Activated naive CD8-positive, alpha-beta T cell (primary cell): ENCODE measurements around the gene GCA.

Experiments
- H3K27ac Mint-ChIP-seq: one replicate; pipeline ENCODE4 v1.8.0; 2021; ENCODE audit warnings: mixed read lengths
- H3K27me3 Mint-ChIP-seq: one replicate; pipeline ENCODE4 v1.8.0; 2021; ENCODE audit warnings: mixed read lengths
- H3K36me3 Mint-ChIP-seq: one replicate; pipeline ENCODE4 v1.8.0; 2021; ENCODE audit warnings: mixed read lengths
- H3K4me1 Mint-ChIP-seq: one replicate; pipeline ENCODE4 v1.8.0; 2021; ENCODE audit warnings: low read depth, mixed read lengths
- H3K4me3 Mint-ChIP-seq: one replicate; pipeline ENCODE4 v1.8.0; 2021; ENCODE audit warnings: mild to moderate bottlenecking, mixed read lengths
- H3K9me3 Mint-ChIP-seq: one replicate; pipeline ENCODE4 v1.8.0; 2021; ENCODE audit warnings: low read depth, mixed read lengths

GCA gene, protein sequence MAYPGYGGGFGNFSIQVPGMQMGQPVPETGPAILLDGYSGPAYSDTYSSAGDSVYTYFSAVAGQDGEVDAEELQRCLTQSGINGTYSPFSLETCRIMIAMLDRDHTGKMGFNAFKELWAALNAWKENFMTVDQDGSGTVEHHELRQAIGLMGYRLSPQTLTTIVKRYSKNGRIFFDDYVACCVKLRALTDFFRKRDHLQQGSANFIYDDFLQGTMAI

DNA sequence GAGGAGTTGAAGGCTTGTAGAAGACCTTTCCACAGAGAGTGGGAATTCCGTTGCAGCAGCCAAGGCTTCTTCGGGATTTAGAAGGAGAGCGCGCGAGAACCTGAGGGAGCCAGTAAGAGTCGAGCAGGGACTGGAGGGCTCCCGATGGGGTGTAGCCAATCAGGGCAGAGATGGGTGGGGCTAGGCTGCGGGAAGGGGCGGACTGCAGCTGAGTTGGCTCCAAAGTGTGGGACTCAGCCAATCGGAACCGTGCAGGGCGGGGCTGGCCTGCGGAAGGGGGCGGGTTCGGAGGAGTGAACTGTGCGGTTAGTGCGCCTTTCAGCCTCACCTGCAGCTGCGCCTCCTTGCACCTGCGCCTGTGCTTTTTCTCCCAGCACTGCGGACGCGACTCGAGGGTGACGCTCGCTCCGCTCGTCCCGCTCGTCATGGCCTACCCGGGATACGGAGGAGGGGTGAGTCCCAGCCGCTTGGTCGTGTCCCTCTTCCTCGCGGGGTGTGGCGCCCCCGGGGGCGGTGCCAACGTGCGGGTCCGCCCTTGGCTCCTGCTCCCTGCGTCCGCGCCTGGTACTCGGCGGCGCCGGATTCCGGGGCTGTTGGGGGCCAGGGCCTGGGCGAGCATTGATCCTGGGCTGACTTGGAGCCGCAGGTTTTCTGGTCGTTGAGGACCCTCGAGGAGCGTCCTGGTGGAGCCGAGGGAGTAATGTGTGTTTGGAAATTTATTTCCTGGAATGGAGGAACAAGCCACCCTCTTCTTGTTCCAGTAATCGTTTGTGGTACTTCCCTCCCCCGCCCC lies at the start of gene GCA:
GCA (plus strand) TSS at position 309 of the 793 bp plus-strand sequence; CDS start at position 426, 117 bp downstream.
- H3K27me3 Mint-ChIP-seq: no peaks in the 10 kb centered on the region
- H3K9me3 Mint-ChIP-seq: no peaks in the 10 kb centered on the region
- peak within 1 kb of the TSS; percentile 30 for H3K27ac Mint-ChIP-seq
- H3K4me1 Mint-ChIP-seq: peaks cover 10% of the 10 kb centered on the region
- peak within 1 kb of the TSS; percentile 94 for H3K4me3 Mint-ChIP-seq
- no peaks in the 10 kb centered on the region for H3K36me3 Mint-ChIP-seq

DNA sequence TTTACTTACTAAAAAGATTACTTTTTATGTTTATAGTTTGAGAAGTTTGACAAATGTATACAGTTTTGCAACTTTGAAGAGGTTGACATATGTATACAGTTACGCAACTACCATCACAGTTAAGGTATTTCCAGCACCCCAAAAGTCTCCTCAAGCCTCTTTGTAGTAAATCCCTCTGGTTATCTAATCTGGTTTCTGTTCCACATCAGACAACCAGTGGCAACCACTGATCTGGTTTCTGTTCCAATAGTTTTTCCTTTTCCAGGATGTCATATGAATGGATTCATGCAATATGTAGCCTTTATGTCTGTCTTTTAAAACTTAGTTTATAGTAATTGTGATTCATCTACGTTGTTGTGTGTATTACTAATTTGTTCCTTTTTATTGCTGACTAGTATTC lies 48.9 kb upstream of the GCA start:
- no peak overlapping the region for H3K4me3 Mint-ChIP-seq
- no peaks in the 10 kb centered on the region for H3K27me3 Mint-ChIP-seq
- H3K27ac Mint-ChIP-seq: no peak overlapping the region
- no peaks in the 10 kb centered on the region for H3K9me3 Mint-ChIP-seq
- peaks cover 2% of the 10 kb centered on the region for H3K4me1 Mint-ChIP-seq
- peaks cover 10% of the 10 kb centered on the region for H3K36me3 Mint-ChIP-seq

DNA sequence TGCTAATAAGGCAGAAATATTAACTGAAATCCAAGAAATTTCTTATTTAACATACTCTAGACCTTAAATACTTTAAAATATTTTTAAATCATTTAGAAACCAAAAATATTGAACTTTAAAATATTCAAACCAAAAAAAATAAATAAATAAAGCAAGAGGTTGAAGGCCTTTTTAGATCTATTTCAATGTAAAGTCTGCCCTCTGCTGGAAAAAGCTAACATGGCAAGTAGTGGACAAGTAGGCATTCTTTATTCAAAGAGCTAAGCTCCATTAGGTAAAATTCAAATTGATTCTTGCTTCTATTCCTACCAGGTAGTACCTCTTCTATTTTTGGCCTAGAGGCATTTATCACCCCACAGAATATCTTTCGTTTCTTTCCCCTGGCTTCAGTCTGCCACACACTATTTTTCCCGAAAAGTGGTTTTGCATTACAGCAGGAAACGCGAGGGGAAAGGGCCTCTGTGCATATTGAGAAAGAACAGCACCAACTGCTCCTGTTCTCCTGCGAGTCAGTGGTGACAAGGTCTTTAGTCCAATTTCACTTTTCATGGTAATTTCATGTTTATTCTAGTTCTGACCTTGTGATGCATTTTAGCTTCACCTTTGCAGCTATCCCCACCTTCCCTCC lies 45.9 kb upstream of the GCA start:
- Mint-ChIP-seq H3K27ac (no peak overlapping the region), H3K36me3 (peaks cover 6% of the 10 kb centered on the region), H3K27me3 (no peaks in the 10 kb centered on the region), H3K9me3 (no peaks in the 10 kb centered on the region), H3K4me3 (no peak overlapping the region), H3K4me1 (no peaks in the 10 kb centered on the region)

DNA sequence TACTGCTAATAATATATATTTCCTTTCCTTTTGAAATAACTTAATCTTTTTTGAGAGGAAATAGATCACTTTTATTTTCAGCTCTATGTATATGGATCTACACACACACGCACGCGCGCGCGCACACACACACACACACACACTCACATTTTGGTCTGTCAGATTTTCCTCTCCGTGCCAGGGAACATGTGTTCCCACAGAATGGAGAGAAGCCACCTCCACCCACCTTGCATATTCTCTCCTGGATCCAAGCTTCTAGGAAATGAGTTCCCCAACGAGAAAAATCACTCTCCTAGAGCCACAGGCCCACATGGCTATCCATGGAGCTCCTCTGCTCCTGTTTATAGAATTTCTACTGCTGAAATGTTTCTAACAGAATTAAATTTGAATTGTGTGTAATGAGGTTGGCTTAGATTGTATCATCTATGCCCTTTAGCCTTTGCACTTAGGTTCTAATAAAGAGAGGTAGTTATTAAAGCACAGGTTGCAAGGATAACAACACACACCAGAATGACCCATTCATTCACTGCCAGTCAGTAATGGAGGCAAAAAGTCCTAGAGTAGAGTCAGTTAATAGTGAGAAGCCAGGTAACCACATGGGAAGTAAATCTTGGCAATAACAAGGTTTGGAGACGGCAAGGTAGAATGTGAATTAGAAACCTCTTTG lies 45.1 kb upstream of the GCA start:
- Mint-ChIP-seq H3K4me1 (peaks cover 2% of the 10 kb centered on the region), H3K4me3 (no peak overlapping the region), H3K27ac (no peak overlapping the region), H3K27me3 (no peaks in the 10 kb centered on the region), H3K9me3 (no peaks in the 10 kb centered on the region), H3K36me3 (peaks cover 6% of the 10 kb centered on the region)

DNA sequence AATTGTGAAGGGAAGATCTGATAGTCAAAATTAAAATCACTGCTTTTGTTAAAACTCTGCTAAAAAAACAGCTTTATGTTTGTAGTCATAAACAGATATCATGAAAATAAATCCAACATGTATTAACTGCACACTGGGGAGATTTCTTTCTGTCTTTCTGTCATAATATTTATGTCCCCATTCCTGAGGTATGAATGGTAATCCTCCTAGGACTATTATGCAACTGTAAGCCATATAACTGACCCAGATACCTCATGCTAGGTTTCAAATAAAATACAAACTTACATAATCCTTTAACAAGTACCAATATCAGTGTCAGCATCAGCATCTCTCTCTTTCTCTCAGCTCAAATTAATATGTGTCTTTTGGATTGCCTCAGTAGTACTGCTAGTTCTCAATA lies 43.7 kb upstream of the GCA start:
- H3K27ac Mint-ChIP-seq: no peak overlapping the region
- H3K4me3 Mint-ChIP-seq: no peak overlapping the region
- no peaks in the 10 kb centered on the region for H3K9me3 Mint-ChIP-seq
- H3K36me3 Mint-ChIP-seq: peaks cover 6% of the 10 kb centered on the region
- peaks cover 2% of the 10 kb centered on the region for H3K4me1 Mint-ChIP-seq
- H3K27me3 Mint-ChIP-seq: no peaks in the 10 kb centered on the region

DNA sequence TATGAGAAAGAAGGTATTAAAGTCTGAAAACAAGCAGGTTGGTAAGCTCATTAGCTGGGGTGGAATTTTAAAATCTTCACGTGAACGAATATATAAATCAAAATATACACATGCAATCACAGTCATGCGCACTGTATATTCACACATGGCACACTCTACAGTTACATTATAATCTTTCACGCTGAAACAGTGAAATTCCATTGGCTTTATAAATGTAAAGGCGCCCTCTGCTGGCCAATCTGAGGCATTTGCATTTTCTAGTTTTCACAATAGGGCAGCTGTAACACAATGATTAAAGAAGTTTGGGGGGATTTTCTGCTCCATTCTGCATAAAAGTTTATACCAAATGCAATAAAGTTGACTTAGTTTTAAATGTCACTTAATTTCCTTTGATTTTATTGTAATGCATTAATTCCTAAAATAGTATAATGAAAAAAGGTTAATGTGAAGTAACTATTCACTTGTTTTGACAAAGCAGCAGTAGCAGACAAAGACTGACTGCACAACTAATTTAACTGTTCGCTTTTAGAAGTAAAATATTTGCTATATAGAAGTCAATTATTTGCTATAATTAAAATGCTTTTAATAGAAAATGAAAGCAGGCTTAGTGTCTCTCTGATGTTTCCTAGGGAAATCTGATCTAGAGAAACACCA lies 42.7 kb upstream of the GCA start:
- H3K36me3 Mint-ChIP-seq: peaks cover 3% of the 10 kb centered on the region
- H3K4me1 Mint-ChIP-seq: peaks cover 2% of the 10 kb centered on the region
- no peaks in the 10 kb centered on the region for H3K9me3 Mint-ChIP-seq
- no peak overlapping the region for H3K4me3 Mint-ChIP-seq
- H3K27me3 Mint-ChIP-seq: no peaks in the 10 kb centered on the region
- H3K27ac Mint-ChIP-seq: no peak overlapping the region

DNA sequence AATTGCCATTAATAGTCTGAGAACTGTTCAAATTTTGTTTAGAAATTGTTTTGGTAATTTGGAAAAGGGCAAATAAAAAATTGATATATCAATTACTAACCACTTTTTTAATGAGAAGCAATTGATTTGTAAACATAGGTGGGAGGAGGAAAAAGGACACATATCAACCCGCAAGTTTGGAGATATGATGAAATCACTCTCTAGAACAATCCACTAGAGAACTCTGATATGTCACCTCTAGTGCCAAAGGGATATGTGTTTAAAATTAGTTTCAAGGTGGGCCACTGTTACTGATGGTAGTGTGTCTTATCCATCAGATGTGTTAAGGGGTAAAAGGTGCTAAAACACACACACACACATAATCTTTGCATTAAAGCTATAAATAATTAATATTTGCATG lies 42.1 kb upstream of the GCA start:
- peaks cover 2% of the 10 kb centered on the region for H3K4me1 Mint-ChIP-seq
- no peaks in the 10 kb centered on the region for H3K9me3 Mint-ChIP-seq
- peaks cover 3% of the 10 kb centered on the region for H3K36me3 Mint-ChIP-seq
- H3K27me3 Mint-ChIP-seq: no peaks in the 10 kb centered on the region
- no peak overlapping the region for H3K27ac Mint-ChIP-seq
- no peak overlapping the region for H3K4me3 Mint-ChIP-seq

DNA sequence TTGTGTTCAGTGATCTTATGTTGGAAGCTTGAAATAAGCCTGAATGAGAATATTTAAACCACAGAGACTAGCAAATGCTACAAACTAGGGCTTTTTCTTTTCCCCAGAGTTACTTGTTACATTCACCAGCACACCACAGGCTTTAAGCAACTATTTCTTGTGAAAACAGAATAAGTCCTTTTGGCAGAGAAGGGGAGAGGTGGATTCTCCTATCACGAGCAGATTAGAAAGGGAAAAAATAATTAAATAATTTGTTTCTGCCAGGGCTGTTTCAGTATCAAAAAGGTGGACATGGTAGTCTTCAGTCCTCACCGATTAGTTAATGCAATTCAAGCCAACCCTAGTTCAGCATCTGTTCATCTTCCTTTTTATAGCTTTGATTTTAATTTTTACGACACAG lies 38.0 kb upstream of the GCA start:
- H3K4me3 Mint-ChIP-seq: no peak overlapping the region
- peaks cover 3% of the 10 kb centered on the region for H3K36me3 Mint-ChIP-seq

DNA sequence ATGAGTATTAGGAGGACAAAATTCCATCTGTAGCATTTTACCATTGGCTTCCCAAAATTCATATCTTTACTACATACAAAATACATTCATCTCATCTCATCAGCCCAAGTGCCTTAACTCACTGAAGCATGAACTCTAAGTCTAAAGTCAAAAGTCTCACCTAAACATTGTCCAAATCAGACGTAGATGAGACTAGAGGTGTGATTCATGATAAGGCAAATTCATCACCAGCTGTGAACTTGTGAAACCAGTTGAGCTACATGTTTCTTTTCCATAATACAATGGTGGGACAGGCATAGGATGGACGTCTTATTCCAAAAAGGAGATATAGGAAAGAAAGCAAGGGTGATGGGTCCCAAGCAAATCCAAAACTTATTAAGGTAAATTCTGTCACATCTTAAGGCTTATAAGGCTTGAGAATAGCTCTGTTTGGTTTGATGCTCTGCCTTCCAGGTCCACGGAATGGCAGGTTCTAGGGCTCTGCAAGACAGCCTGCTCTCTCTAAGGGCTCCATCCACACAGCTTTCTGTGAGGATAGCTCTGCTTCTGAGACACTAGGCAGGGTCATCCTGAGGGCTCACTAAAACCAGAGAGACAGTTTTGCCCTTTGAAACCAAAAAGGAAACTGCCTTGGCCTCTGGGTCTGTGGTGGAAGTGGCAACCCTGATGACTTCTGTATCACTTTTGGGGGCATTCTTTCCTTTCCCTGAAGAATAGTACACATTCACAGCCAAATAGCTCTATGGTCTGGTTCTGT lies 35.0 kb upstream of the GCA start:
- Mint-ChIP-seq H3K4me1 (peaks cover 31% of the 10 kb centered on the region), H3K27me3 (no peaks in the 10 kb centered on the region), H3K27ac (peak overlapping the region; percentile 56), H3K36me3 (peaks cover 3% of the 10 kb centered on the region), H3K4me3 (no peak overlapping the region), H3K9me3 (no peaks in the 10 kb centered on the region)

More for the DNA sequence above, 38.0 kb upstream of the GCA start:
- Mint-ChIP-seq H3K4me1 (peaks cover 9% of the 10 kb centered on the region), H3K9me3 (no peaks in the 10 kb centered on the region), H3K27me3 (no peaks in the 10 kb centered on the region), H3K27ac (peak overlapping the region; percentile 1)

DNA sequence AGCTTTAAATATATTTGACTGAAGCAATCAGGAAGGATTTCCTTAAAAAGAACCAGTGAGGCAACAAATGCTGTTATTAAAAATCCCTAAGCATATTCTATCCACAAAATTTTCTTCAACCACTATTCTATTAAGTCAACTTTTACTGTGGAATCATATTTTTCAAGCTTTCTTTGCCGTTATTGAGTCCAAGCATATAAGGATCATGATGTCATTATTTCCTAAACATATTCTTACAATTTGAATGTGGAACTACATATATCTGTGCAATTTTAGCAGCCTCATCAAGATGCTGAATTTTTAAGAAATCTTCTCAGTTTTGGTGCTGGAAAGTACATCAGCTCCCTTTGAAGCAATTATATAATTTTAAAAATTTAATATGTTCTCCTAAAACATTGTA lies 31.1 kb upstream of the GCA start:
- no peak overlapping the region for H3K27ac Mint-ChIP-seq
- peaks cover 63% of the 10 kb centered on the region for H3K4me1 Mint-ChIP-seq
- H3K27me3 Mint-ChIP-seq: no peaks in the 10 kb centered on the region

DNA sequence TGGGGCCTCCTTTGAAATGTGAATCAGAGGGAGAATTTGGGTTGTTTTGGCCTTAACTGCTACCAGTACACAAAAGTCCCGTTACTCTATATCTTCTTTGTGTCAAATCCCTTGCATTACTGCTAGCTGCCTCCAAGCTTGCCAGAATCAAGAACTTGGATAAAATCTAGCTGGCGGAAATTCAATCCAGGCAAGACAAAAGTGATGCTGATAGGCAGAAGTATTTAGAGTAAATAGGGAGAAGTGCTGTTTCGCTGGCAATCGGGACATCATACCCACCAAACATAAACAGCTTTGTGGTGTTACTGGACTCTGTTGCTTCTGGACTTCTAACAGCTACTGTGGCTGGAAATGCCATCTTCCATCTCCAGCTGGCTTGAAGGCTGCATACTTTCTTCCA lies 28.0 kb upstream of the GCA start:
- Mint-ChIP-seq H3K27me3 (no peaks in the 10 kb centered on the region), H3K36me3 (peaks cover 11% of the 10 kb centered on the region), H3K27ac (no peak overlapping the region), H3K4me1 (peaks cover 80% of the 10 kb centered on the region), H3K9me3 (no peaks in the 10 kb centered on the region), H3K4me3 (peak overlapping the region; percentile 93)

More for the DNA sequence above, 31.1 kb upstream of the GCA start:
- Mint-ChIP-seq H3K4me3 (no peak overlapping the region), H3K9me3 (no peaks in the 10 kb centered on the region), H3K36me3 (peaks cover 14% of the 10 kb centered on the region)

DNA sequence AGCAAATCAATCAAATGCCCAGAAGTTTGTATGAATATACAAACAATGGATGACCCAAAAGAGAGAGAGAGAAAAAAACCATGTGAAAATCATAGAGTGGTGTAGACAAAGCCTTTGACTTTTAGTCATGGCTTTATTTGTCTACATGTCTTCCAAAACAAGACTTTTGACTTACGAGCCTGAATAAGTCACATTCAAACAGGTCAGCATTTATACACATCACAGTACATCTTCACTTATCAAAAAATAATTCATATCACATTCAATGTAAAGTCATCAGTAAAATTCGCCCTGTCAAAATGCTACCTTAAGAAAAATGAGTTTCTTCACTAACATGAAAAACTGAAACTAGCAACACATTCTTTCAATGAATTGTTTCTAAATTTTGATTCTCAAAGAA lies 27.3 kb upstream of the GCA start:
- peaks cover 80% of the 10 kb centered on the region for H3K4me1 Mint-ChIP-seq
- H3K27ac Mint-ChIP-seq: peak overlapping the region; percentile 55

DNA sequence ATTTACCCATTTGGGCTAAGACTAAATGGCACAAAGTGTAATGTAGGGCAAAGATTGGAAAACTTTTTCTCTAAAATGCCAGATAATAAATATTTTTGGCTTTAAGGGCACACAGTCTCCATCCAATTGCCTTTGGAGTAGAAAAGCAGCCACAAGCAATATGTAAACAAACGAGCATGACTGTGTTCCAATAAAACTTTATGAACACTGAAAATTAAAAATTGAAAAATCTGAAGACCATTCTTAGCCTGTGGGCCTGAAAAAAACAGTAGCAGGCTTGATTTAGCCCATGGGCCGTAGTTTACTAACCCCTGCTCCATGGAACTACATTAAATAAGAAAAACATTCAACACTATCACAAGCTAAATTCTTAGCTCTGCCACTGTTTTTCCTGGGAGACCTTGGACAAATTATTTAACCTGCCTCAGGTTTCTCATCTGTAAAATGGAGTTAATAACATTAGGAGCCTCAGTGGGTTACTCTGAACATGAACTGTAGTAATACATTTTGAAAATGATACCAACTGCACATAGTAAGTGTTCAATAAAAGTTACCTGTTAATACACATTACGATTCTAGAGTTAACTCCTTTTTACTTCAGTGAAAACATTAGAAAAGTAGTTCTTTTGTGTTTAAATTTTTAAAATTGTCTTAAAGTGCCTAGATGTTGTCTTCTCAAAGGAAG lies 26.7 kb upstream of the GCA start:
- peak overlapping the region; percentile 87 for H3K27ac Mint-ChIP-seq
- H3K36me3 Mint-ChIP-seq: peaks cover 11% of the 10 kb centered on the region

More for the DNA sequence above, 27.3 kb upstream of the GCA start:
- H3K36me3 Mint-ChIP-seq: peaks cover 11% of the 10 kb centered on the region
- peak overlapping the region; percentile 93 for H3K4me3 Mint-ChIP-seq
- H3K27me3 Mint-ChIP-seq: no peaks in the 10 kb centered on the region
- no peaks in the 10 kb centered on the region for H3K9me3 Mint-ChIP-seq

More for the DNA sequence above, 26.7 kb upstream of the GCA start:
- H3K4me1 Mint-ChIP-seq: peaks cover 74% of the 10 kb centered on the region
- H3K4me3 Mint-ChIP-seq: peak overlapping the region; percentile 93
- H3K27me3 Mint-ChIP-seq: no peaks in the 10 kb centered on the region
- no peaks in the 10 kb centered on the region for H3K9me3 Mint-ChIP-seq
